ENCODE measurements around the gene MTPN. TPM values are rescaled to one million over a fixed set of nuclear protein-coding genes. Genes with fewer than 3 reads are reported as not detected.

MTPN gene
- total RNA-seq, 1 donor from 2014 or later = 199 TPM

GRCh38 chr7:135924302-135924701, 52.9 kb downstream of the MTPN start:
- peak; percentile 21 for ATAC-seq

GRCh38 chr7:135922263-135922662, 54.9 kb downstream of the MTPN start:
- ATAC-seq = no peak

- ATAC-seq = no peak
Observed at GRCh38 chr7:135920478-135920877, 56.7 kb downstream of the MTPN start.

- ATAC-seq = no peak
Observed at GRCh38 chr7:135919071-135919841, 57.9 kb downstream of the MTPN start.

GRCh38 chr7:135918134-135918533, 59.0 kb downstream of the MTPN start:
- ATAC-seq = no peak

GRCh38 chr7:135917721-135918120, 59.4 kb downstream of the MTPN start:
- ATAC-seq = no peak

GRCh38 chr7:135914346-135914745, 62.8 kb downstream of the MTPN start:
- peak; percentile 38 for ATAC-seq

GRCh38 chr7:135913404-135913803, 63.8 kb downstream of the MTPN start:
- ATAC-seq = no peak

- ATAC-seq = no peak
Observed at GRCh38 chr7:135911099-135911498, 66.1 kb downstream of the MTPN start.

GRCh38 chr7:135910393-135911036, 66.6 kb downstream of the MTPN start:
- ATAC-seq = no peak

GRCh38 chr7:135905858-135906257, 71.3 kb downstream of the MTPN start:
- ATAC-seq = peak; percentile 83

GRCh38 chr7:135905355-135905754, 71.8 kb downstream of the MTPN start:
- peak; percentile 33 for ATAC-seq

- ATAC-seq = no peak
Observed at GRCh38 chr7:135904282-135904681, 72.9 kb downstream of the MTPN start.

- ATAC-seq = no peak
Observed at GRCh38 chr7:135901585-135902540, 75.3 kb downstream of the MTPN start.

- no peak for ATAC-seq
Observed at GRCh38 chr7:135900065-135900546, 77.1 kb downstream of the MTPN start.

- ATAC-seq = no peak
Observed at GRCh38 chr7:135899458-135900064, 77.6 kb downstream of the MTPN start.

GRCh38 chr7:135898226-135898625, 78.9 kb downstream of the MTPN start:
- no peak for ATAC-seq

GRCh38 chr7:135894816-135895215, 82.3 kb downstream of the MTPN start:
- ATAC-seq = no peak

- ATAC-seq = no peak
Observed at GRCh38 chr7:135889823-135890222, 87.3 kb downstream of the MTPN start.

GRCh38 chr7:135888740-135889139, 88.4 kb downstream of the MTPN start:
- no peak for ATAC-seq

- no peak for ATAC-seq
Observed at GRCh38 chr7:135886345-135887132, 90.6 kb downstream of the MTPN start.
